Peyer's patch (tissue), 4 donors: Measurements from ENCODE around the gene MRPL51. TPM values are rescaled to one million over a fixed set of nuclear protein-coding genes. Genes with fewer than 3 reads are reported as not detected.

Experiments
- DNase-seq, 3 donors: peaks; one replicate each; pipeline ENCODE4 v3.0.0-alpha.2; 2017 to 2019
- H3K27ac ChIP-seq, 4 donors: fragments of 200-600 bp; sonication (generic); one replicate each; pipeline ENCODE4 v1.5.1; 2016 to 2019
- H3K27me3 ChIP-seq, 2 donors: fragments of 200-600 bp; sonication (generic); one replicate each; pipeline ENCODE4 v1.5.1; 2019
- H3K36me3 ChIP-seq, 3 donors: fragments of 200-600 bp; sonication (generic); one replicate each; pipeline ENCODE4 v1.5.1; 2016 to 2019
- H3K4me1 ChIP-seq, 4 donors: fragments of 200-600 bp; sonication (generic); one replicate each; pipeline ENCODE4 v1.5.1; 2016 to 2019
- H3K4me3 ChIP-seq, 4 donors: fragments of 200-600 bp; sonication (generic); 1 replicate in 3 of 4; 2 replicates in 1 of 4; pipeline ENCODE4 v1.5.1; 2016 to 2019; ENCODE audit warnings: mild to moderate bottlenecking in 1 of 4
- H3K9me3 ChIP-seq, 4 donors: fragments of 200-600 bp; sonication (generic); one replicate each; pipeline ENCODE4 v1.5.1; 2016 to 2019; ENCODE audit warnings: mild to moderate bottlenecking in 1 of 4
- POLR2A ChIP-seq, 2 donors: fragments of 450-650 bp; IDR thresholded peaks; one replicate each; pipeline ENCODE4 v1.5.1; 2017; ENCODE audit warnings: antibody characterized with exemption in 2 of 2, mild to moderate bottlenecking in 2 of 2, moderate library complexity in 2 of 2
- total RNA-seq, 4 donors: library from RNA; depleted of rRNA; stranded (reverse); fragments of >200 nt; gene quantifications; one replicate each; pipeline ENCODE4 v1.1.0, GENCODE V29; 2016
- TF ChIP-seq, protein P1 (sequence below), 6 experiments: fragments of 450-650 bp in 4 of 6; fragments of 200-600 bp in 2 of 6; sonication (generic) in 1 of 6; IDR thresholded peaks; one replicate each; pipeline ENCODE4 v1.5.1; 2017 to 2019; ENCODE audit warnings: antibody characterized with exemption in 6 of 6, mild to moderate bottlenecking in 3 of 6, moderate library complexity in 1 of 6

Gene MRPL51
- 10 to 100 TPM; 23.5 to 71.8 (median 61.6) TPM for total RNA-seq

DNA sequence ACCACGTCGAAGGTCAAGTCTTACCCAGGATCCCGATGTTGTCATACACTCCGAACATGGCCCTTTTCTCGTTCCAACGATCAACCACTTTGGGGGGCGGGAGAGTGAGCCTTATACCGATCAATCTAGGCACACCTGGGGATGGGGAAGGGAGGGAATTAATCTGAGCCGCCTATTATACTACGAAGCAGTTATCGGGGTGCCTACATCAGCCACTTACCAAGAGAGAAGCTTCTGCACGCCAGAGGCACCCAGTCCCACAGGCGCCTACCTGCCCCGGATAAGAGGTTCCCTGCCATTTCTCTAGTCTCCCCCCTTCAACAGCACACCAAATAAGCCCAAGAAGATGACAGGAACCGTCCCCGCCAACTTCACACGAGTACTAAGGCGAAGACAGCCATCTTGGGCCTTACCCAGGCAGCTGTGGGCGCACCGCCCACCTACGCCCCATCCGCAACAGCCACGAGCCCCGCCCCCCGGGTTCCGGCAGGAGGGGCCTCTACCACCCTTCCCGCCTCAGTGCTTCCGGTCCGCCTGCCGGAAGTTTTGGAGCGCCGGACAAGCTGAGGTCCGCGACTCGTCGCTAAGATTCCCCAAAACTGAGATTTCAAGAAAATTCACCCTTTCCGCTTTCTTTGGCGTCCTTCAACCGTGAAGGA is at the start of gene MRPL51:
MRPL51 (minus strand) TSS at position 425 of the 659 bp plus-strand sequence; CDS start at position 299, 126 bp downstream.
- H3K27ac ChIP-seq = peak within 1 kb of the TSS; percentile 94 to 97 (median 95)
- peaks cover 0 to 18% (median 0%) of the 10 kb centered on the region in 3 donors for H3K36me3 ChIP-seq
- no peaks in the 10 kb centered on the region for H3K9me3 ChIP-seq
- peak; percentile 98 to 99 (median 98) for DNase-seq
- peaks cover 0 to 18% (median 6%) of the 10 kb centered on the region in 4 donors for H3K4me1 ChIP-seq
- H3K27me3 ChIP-seq = no peaks in the 10 kb centered on the region
- peak within 1 kb of the TSS; percentile 73 to 85 (median 80) for H3K4me3 ChIP-seq
- TF ChIP-seq, protein P1, sequence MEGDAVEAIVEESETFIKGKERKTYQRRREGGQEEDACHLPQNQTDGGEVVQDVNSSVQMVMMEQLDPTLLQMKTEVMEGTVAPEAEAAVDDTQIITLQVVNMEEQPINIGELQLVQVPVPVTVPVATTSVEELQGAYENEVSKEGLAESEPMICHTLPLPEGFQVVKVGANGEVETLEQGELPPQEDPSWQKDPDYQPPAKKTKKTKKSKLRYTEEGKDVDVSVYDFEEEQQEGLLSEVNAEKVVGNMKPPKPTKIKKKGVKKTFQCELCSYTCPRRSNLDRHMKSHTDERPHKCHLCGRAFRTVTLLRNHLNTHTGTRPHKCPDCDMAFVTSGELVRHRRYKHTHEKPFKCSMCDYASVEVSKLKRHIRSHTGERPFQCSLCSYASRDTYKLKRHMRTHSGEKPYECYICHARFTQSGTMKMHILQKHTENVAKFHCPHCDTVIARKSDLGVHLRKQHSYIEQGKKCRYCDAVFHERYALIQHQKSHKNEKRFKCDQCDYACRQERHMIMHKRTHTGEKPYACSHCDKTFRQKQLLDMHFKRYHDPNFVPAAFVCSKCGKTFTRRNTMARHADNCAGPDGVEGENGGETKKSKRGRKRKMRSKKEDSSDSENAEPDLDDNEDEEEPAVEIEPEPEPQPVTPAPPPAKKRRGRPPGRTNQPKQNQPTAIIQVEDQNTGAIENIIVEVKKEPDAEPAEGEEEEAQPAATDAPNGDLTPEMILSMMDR (IDR thresholded peaks at IDR 0.05) = no peak
- TF ChIP-seq POLR2A (IDR thresholded peaks at IDR 0.05) = peak; percentile 70 to 82

DNA sequence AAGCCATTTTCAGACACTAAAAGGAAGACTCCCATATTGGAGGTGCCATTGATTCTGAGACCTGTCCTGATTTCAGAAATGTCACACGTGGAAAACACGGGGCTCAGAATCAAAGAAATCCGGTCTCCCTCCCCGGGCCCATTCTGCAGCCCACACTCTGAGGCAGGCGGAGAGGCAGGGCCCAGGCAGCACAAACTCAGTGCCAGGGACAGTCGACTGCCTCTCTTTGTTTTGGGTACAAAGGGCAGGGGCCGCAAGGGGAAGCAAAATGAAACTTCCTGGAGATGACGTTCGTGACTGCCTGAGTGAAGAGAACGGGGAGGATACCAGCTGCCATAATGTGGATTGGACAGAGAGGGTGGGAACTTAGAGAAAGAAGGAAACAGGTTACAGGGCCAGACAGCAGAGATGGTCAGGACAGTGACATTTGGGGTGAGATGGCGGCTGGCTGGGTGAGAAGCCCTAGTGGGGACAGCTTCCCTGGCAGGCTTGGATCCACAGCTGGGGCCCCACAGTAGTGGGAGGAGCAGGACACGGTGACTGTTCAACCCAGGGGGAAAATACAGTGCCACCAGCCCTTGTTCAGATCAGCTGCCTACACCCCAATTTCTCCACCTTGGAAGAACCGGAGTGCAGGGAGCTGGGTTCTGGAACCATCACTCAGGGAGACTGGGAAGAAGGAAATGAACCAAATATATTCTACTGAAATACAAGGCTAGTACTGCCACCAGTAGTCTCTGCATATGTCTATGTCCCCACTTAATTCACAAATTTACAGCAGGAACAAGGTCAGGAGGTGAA is 49.3 kb upstream of the MRPL51 start:
- H3K36me3 ChIP-seq = peaks cover 0 to 29% (median 0%) of the 10 kb centered on the region in 3 donors
- DNase-seq = peak in 2 of 3 donors; percentile 81 to 85
- H3K9me3 ChIP-seq = no peaks in the 10 kb centered on the region
- TF ChIP-seq, protein P1 (IDR thresholded peaks at IDR 0.05) = peak in 1 of 6 experiments; percentile 1
- peak; percentile 52 to 83 for TF ChIP-seq POLR2A (IDR thresholded peaks at IDR 0.05)
- peak overlapping the region in 1 of 4 donors; percentile 22 for H3K4me3 ChIP-seq
- H3K27me3 ChIP-seq = no peaks in the 10 kb centered on the region
- peak overlapping the region in 3 of 4 donors; percentile 77 to 90 (median 90) for H3K27ac ChIP-seq
- peaks cover 0 to 44% (median 17%) of the 10 kb centered on the region in 4 donors for H3K4me1 ChIP-seq

DNA sequence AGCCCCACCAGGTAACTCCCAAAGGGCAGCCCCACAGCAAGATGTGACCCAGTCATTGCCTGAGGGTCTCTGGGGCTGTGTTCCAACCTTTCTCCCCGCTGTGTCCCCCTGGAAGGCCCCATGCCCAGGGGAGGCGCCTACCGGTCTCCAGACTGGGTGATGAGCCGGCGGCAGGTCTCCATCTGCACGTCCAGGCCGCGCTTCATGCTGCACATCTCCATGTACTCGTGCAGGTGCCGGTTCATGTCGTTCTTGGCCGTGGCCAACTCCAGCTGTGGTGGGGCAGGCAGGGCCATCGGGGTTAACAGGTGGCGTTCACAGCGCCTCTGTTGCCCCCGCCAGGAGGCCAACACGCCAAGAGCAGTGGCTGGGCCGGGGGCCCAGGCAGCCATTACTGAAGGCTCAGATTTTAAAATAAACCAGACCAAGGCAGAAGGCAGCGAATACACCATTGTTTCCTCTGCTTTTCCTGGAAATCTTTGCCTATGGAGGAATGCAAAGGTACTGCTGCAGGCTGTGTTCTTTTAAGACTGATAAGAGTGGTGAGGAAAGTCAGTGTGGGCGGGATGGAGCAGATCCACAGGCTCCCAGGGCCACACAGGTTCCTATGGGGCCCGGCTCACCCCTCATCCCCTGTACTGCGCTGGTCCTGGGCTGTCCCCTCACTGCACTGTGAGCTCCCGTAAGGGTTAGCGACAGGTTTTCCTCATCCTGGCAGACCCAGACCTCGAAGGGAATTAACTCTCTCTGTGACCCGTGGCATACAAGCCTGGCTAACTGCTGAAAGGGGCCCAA is 48.5 kb upstream of the MRPL51 start:
- peaks cover 0 to 52% (median 17%) of the 10 kb centered on the region in 4 donors for H3K4me1 ChIP-seq
- peaks cover 0 to 29% (median 0%) of the 10 kb centered on the region in 3 donors for H3K36me3 ChIP-seq
- H3K27me3 ChIP-seq = no peaks in the 10 kb centered on the region
- no peak for DNase-seq
- H3K4me3 ChIP-seq = no peak overlapping the region
- peak overlapping the region in 3 of 4 donors; percentile 77 to 90 (median 90) for H3K27ac ChIP-seq
- TF ChIP-seq, protein P1 (IDR thresholded peaks at IDR 0.05) = no peak
- no peak for TF ChIP-seq POLR2A (IDR thresholded peaks at IDR 0.05)
- H3K9me3 ChIP-seq = no peaks in the 10 kb centered on the region

DNA sequence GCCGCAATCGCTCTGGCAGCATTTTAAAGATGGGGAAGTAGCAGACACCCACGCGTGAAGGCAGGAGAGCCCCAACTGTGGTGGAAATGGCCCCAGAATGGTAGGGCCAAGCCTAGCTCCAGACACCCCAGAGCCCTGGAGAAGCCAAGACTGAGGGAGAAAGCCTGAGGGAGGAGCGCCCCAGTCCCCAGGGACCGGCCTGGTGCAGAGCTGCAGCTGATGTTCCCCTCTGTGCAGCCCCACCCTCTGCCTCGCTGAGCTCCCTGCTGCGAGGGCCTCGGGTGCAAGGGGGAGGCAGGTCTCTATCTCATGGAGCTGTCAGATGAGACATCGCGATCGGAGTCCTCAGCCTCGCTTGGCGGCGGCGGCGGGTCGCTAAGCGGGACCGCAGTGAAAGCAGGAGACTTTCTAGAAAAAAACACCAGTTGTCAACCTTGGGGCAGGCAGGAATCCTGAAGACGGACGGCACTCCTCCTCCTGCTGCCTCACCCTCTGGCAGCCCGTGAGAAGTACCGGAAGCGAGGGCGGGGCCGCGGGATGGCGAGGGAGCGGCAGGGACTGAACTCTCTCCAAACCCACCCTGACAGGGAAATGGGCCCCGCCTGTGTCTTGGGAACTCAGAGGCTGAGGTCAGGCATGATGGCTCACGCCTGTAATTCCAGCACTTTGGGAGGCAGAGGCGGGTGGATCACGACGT is 47.3 kb upstream of the MRPL51 start:
- H3K36me3 ChIP-seq = peaks cover 0 to 33% (median 0%) of the 10 kb centered on the region in 3 donors
- peak overlapping the region in 3 of 4 donors; percentile 21 to 32 (median 30) for H3K4me3 ChIP-seq
- peaks cover 0 to 64% (median 27%) of the 10 kb centered on the region in 4 donors for H3K4me1 ChIP-seq
- H3K27ac ChIP-seq = peak overlapping the region; percentile 64 to 90 (median 84)
- TF ChIP-seq POLR2A (IDR thresholded peaks at IDR 0.05) = peak; percentile 55 to 77
- TF ChIP-seq, protein P1 (IDR thresholded peaks at IDR 0.05) = no peak
- H3K9me3 ChIP-seq = no peaks in the 10 kb centered on the region
- DNase-seq = peak; percentile 71 to 96 (median 95)
- H3K27me3 ChIP-seq = no peaks in the 10 kb centered on the region
